ENCODE results near the gene FHOD3. TPM values are rescaled to one million over a fixed set of nuclear protein-coding genes. Genes with fewer than 3 reads are reported as not detected.

Gene FHOD3
- total RNA-seq, 1 donor: 13.0 TPM

DNA sequence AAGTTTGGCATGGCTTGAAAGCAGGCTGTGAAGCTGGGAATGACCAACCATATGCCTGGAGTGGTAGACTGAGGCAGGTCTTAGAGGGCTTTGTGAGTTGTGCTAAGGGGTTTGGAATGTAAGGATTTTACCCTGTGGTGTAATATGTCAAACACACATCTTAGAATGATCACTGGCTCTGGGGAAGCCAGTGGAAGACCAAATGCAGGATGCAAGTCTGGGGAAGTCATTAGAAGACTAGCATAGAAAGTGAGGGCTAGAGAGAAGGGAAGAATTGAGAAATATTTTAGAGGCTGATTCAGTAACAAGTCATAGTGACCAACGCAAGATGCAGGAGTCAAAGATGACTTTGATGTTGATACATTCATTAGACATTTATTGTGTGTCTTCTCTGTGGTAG, 3.5 kb upstream of the FHOD3 start:
- Histone ChIP-seq H3K27me3 (ENCODE audit: insufficient read depth, low read length) (no peaks in the 10 kb centered on the region), H3K79me2 (ENCODE audit: insufficient read depth, low read length) (peaks cover 6% of the 10 kb centered on the region), H3K9me3 (ENCODE audit: low read depth, low read length) (peaks cover under 1% of the 10 kb centered on the region), H3K4me2 (ENCODE audit: insufficient read depth, low read length) (no peak overlapping the region), H3K27ac (ENCODE audit: low read depth, low read length) (no peak overlapping the region), H2AFZ (ENCODE audit: low read length) (no peak overlapping the region), H3K4me1 (ENCODE audit: insufficient read depth, low read length) (peaks cover 7% of the 10 kb centered on the region), H3K4me3 (ENCODE audit: insufficient read depth, low read length) (no peak overlapping the region), H4K20me1 (ENCODE audit: insufficient read depth, low read length) (peaks cover 2% of the 10 kb centered on the region), H3K36me3 (ENCODE audit: insufficient read depth, low read length) (no peaks in the 10 kb centered on the region)
- TF ChIP-seq, protein P1, sequence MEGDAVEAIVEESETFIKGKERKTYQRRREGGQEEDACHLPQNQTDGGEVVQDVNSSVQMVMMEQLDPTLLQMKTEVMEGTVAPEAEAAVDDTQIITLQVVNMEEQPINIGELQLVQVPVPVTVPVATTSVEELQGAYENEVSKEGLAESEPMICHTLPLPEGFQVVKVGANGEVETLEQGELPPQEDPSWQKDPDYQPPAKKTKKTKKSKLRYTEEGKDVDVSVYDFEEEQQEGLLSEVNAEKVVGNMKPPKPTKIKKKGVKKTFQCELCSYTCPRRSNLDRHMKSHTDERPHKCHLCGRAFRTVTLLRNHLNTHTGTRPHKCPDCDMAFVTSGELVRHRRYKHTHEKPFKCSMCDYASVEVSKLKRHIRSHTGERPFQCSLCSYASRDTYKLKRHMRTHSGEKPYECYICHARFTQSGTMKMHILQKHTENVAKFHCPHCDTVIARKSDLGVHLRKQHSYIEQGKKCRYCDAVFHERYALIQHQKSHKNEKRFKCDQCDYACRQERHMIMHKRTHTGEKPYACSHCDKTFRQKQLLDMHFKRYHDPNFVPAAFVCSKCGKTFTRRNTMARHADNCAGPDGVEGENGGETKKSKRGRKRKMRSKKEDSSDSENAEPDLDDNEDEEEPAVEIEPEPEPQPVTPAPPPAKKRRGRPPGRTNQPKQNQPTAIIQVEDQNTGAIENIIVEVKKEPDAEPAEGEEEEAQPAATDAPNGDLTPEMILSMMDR (IDR thresholded peaks at IDR 0.05; ENCODE audit: extremely low read depth, low read depth, low read length): no peak
- no peak for DNase-seq (ENCODE audit: insufficient read length, low spot score, missing footprints)

DNA sequence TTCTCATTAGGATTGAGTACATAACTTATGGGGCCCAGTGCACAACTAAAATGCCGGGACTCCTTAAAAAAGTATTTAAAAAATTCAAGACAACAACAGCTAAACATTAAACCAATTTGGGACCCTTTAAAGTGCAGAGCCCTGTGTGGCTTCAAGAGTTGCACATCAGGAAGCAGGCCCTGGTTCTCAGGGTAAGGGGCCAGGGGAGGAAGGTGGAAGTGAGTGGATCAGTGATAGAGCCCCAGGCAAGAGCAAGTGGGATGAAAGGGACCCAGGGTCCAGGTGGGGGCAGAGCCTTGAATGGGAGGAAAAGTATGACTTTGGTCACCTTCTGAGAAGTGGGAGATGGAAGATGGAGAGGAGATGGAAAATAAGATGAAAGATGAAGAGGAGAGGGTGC, 2.3 kb upstream of the FHOD3 start:
- Histone ChIP-seq H3K4me2 (ENCODE audit: insufficient read depth, low read length) (no peak overlapping the region), H3K79me2 (ENCODE audit: insufficient read depth, low read length) (peaks cover 18% of the 10 kb centered on the region), H3K27ac (ENCODE audit: low read depth, low read length) (no peak overlapping the region), H4K20me1 (ENCODE audit: insufficient read depth, low read length) (peaks cover 3% of the 10 kb centered on the region), H3K4me3 (ENCODE audit: insufficient read depth, low read length) (no peak overlapping the region), H3K27me3 (ENCODE audit: insufficient read depth, low read length) (no peaks in the 10 kb centered on the region), H2AFZ (ENCODE audit: low read length) (no peak overlapping the region), H3K4me1 (ENCODE audit: insufficient read depth, low read length) (peaks cover 7% of the 10 kb centered on the region), H3K9me3 (ENCODE audit: low read depth, low read length) (no peaks in the 10 kb centered on the region), H3K36me3 (ENCODE audit: insufficient read depth, low read length) (no peaks in the 10 kb centered on the region)
- TF ChIP-seq, protein P1 (IDR thresholded peaks at IDR 0.05; ENCODE audit: extremely low read depth, low read depth, low read length): no peak
- no peak for DNase-seq (ENCODE audit: insufficient read length, low spot score, missing footprints)

DNA sequence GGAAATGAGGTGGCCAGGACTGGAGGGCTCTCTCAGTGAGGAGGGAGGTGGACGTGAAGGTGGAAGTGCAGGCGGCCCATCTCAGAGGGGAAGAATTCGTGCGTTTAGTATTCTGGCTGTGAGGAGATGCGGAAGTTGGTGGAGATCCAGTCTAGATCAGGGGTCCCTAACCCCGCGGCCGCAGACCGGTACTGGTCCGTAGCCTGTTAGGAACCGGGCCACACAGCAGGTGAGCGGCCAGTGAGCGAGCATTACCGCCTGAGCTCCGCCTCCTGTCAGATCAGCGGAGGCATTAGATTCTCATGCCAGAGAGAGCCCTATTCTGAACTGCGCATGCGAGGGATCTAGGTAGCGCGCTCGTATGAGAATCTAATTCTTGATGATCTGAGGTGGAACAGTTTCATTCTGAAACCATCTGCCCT, 1.6 kb upstream of the FHOD3 start:
- Histone ChIP-seq H3K9me3 (ENCODE audit: low read depth, low read length) (no peaks in the 10 kb centered on the region), H3K36me3 (ENCODE audit: insufficient read depth, low read length) (no peaks in the 10 kb centered on the region), H3K4me3 (ENCODE audit: insufficient read depth, low read length) (peak overlapping the region; percentile 82), H2AFZ (ENCODE audit: low read length) (no peak overlapping the region), H3K27ac (ENCODE audit: low read depth, low read length) (no peak overlapping the region), H3K27me3 (ENCODE audit: insufficient read depth, low read length) (no peaks in the 10 kb centered on the region), H3K4me2 (ENCODE audit: insufficient read depth, low read length) (peak overlapping the region; percentile 16), H4K20me1 (ENCODE audit: insufficient read depth, low read length) (peaks cover 3% of the 10 kb centered on the region), H3K4me1 (ENCODE audit: insufficient read depth, low read length) (peaks cover 7% of the 10 kb centered on the region), H3K79me2 (ENCODE audit: insufficient read depth, low read length) (peaks cover 24% of the 10 kb centered on the region)
- TF ChIP-seq, protein P1 (IDR thresholded peaks at IDR 0.05; ENCODE audit: extremely low read depth, low read depth, low read length): no peak
- DNase-seq (ENCODE audit: insufficient read length, low spot score, missing footprints): no peak

DNA sequence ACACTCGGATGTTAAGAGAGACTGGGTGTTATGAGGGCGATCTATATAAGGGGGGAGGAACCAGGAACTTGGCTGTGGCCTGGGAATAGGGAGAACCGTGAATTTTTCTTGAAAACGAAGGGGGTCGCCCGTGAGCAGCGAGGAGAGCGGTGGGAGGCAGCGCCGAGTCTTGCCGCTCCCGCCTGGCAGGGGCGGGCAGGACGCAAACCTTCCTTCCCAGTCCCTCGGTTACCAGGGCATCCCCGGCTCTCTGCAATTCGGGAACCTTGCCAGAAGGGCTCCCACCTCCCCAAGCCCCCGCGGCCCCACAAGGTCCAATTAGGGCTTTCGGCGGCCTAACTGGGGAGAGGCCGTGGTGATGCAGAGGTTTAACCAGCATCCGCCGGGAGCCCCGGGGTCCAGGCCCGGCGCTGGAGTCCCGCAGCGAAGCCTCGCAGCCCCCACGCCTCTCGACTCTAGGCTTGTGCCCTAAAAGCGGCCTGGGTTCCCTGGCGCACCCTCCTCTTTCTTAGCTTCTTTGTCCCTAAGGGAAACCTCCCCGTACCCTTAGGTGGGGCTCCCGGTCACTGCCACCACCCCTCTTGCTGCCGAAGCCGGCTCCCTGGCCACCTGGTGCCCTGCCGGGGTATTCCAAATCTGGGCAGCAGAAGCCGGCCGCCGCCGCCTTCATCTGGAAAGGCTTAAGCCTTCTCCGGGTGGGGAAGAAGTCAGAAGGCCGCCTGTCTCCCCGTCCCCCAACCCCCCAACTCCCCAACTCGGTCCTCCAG, 680 bp upstream of the FHOD3 start:
- H3K4me3 ChIP-seq (ENCODE audit: insufficient read depth, low read length): peak overlapping the region; percentile 82
- H3K4me2 ChIP-seq (ENCODE audit: insufficient read depth, low read length): peak overlapping the region; percentile 95
- H3K36me3 ChIP-seq (ENCODE audit: insufficient read depth, low read length): no peaks in the 10 kb centered on the region
- H3K27me3 ChIP-seq (ENCODE audit: insufficient read depth, low read length): no peaks in the 10 kb centered on the region
- DNase-seq (ENCODE audit: insufficient read length, low spot score, missing footprints): peak; percentile 94
- H3K27ac ChIP-seq (ENCODE audit: low read depth, low read length): peak overlapping the region; percentile 80
- H3K4me1 ChIP-seq (ENCODE audit: insufficient read depth, low read length): peaks cover 7% of the 10 kb centered on the region
- H3K9me3 ChIP-seq (ENCODE audit: low read depth, low read length): no peaks in the 10 kb centered on the region
- H2AFZ ChIP-seq (ENCODE audit: low read length): peak overlapping the region; percentile 86
- TF ChIP-seq, protein P1 (IDR thresholded peaks at IDR 0.05; ENCODE audit: extremely low read depth, low read depth, low read length): peak; percentile 50
- H4K20me1 ChIP-seq (ENCODE audit: insufficient read depth, low read length): peaks cover 4% of the 10 kb centered on the region
- peaks cover 29% of the 10 kb centered on the region for H3K79me2 ChIP-seq (ENCODE audit: insufficient read depth, low read length)
